ENCODE results near the gene EBI3.
"Not testable (repeated sequence)": the region's sequence is repeated elsewhere in the genome, so short reads cannot be mapped to it uniquely, and the experiment has no call there.

EBI3 gene

DNA sequence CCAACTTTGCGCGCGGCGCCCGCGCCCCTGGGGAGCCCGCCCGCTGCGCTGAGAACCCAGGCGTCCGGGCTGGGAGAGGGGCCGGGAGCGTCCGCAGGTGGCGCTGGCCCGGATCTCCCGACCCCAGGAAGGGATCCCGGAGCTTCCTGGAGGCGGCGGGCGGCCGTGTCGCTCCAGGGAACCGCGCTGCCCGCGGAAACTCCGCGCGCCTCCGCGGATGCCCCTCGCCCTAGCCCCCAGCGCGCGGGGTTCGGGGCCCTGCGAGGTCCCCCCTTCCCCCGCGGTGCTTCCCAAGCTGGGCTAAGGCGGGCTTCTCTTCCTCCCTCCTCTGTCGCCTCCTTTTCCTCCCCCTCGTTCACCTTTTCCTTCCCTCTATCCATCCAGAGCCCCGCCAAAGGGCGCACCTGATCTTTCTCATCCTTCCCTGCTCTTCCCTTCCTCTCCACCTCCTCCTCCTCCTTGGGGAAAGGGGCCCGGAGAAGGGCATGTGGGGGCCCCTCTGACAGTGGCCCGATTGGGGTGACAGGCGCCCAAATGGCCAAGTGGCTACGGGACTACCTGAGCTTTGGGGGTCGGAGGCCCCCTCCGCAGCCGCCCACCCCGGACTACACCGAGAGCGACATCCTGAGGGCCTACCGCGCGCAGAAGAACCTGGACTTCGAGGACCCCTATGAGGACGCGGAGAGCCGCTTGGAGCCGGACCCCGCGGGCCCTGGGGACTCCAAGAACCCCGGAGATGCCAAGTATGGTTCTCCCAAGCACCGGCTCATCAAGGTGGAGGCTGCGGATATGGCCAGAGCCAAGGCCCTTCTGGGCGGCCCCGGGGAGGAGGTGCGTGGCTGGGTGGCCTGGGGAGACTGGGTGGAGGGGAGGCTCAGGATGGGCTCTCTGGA, 50.5 kb downstream of the EBI3 start:
- no peak for DNase-seq

DNA sequence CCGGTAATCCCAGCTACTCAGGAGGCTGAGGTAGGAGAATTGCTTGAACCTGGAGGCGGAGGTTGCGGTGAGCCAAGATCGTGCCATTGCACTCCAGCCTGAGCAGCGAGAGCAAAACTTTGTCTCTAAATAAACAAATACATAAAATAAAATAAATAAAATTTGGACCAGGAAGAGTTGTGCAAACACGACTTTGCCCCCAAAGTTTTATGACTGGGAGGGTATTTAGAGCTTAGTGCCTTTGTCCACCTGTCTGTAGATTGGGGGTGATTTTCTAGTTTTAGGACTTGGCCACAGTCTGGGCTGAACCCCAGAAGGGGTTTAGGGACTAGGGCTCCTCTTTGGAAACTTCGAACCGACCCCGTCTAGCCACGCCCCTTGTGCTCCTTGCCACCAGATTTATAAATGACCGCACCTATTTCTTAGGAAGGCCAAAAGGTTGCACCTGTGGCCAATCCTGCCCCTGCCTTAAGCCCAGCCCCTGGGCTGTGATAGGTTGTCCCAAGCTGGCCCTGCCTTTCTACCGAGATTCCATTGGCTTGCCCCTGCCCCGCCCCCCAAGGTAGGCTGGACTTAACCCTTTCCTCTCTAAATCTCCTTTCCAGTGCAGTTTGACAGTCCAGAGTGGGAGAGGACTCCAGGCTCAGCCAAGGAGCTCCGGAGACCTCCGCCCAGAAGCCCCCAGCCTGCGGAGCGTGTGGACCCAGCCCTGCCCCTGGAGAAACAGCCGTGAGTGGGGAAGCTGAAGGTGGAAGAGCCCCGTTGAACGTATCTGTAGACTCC, 55.0 kb downstream of the EBI3 start:
- DNase-seq = peak; percentile 57

DNA sequence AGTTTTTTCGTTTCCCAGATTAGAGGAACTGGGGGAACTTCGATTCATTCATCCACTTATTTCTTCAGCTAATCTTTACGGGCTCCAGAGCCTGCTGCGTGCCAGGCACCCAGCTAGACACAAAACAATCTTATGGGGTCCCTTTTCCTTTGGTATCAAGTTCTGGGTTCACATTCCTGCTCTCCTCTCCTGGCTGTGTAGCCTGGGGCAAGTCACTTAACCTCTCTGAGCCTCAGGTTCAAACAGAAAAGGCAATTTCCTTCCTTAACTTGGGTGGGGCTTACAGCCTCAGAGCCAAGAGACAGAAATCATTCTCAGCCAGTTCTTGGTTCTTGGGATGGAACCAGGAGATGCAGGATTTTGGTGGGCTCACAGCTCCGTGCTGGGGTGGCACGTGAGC, 55.7 kb downstream of the EBI3 start:
- no peak for DNase-seq

DNA sequence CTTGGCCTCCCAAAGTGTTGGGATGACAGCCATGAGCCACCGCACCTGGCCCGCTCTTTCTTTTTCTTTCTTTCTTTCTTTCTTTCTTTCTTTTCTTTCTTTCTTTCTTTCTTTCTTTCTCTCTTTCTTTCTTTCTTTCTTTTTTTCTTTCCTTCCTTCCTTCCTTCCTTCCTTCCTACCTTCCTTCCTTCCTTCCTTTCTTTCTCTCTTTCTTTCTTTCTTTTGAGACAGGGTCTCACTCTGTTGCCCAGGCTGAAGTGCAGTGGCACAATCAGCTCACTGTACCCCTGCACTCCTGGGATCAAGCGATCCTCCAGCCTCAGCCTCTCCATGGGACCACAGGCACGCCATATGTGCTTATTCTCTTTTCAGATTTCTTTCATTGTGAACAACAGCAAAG, 56.8 kb downstream of the EBI3 start:
- not testable (repeated sequence) for DNase-seq

Measured in hematopoietic multipotent progenitor cell treated with erythropoietin and hydrocortisone succinate and interleukin-3 and kit ligand, for 6 days (in vitro differentiated cells).